Activated CD8-positive, alpha-beta T cell treated with anti-CD3 and anti-CD28 coated beads for 36 hours (primary cell): ENCODE data around the gene LRRC17. TPM values are rescaled to one million over a fixed set of nuclear protein-coding genes. Genes with fewer than 3 reads are reported as not detected.

Experiments used
- ATAC-seq: fragments of 200-7000 bp; cut with Tn5 transposase; one replicate; pipeline ENCODE4 v1.10.0; 2021; ENCODE audit warnings: mild to moderate bottlenecking, moderate library complexity
- CTCF ChIA-PET: fragments of 350-600 bp; sonication (Branson Sonifier 250); formaldehyde crosslinking; loops from one replicate; lab custom pipeline; 2021; ENCODE audit warnings: antibody characterized with exemption; lab: Charles Lee
- POLR2A ChIA-PET: fragments of 350-600 bp; sonication (Branson Sonifier 250); formaldehyde crosslinking; loops from one replicate; lab custom pipeline; 2021; ENCODE audit warnings: antibody characterized with exemption; lab: Charles Lee
- DNase-seq: peaks from one replicate; pipeline ENCODE4 v3.0.0-alpha.2; 2020
- H3K27ac Mint-ChIP-seq: one replicate; pipeline ENCODE4 v1.8.0; 2021; ENCODE audit warnings: mild to moderate bottlenecking, mixed read lengths
- H3K27me3 Mint-ChIP-seq: one replicate; pipeline ENCODE4 v1.8.0; 2021; ENCODE audit warnings: mixed read lengths
- H3K36me3 Mint-ChIP-seq: one replicate; pipeline ENCODE4 v1.8.0; 2021; ENCODE audit warnings: low read depth, mixed read lengths
- H3K4me1 Mint-ChIP-seq: one replicate; pipeline ENCODE4 v1.8.0; 2021; ENCODE audit warnings: low read depth, mixed read lengths
- H3K4me3 Mint-ChIP-seq: one replicate; pipeline ENCODE4 v1.8.0; 2021; ENCODE audit warnings: mild to moderate bottlenecking, moderate library complexity, mixed read lengths
- H3K9me3 Mint-ChIP-seq: one replicate; pipeline ENCODE4 v1.8.0; 2021; ENCODE audit warnings: mixed read lengths
- intact Hi-C: fragments of 100-400 bp; cut with micrococcal nuclease; formaldehyde crosslinking; loops from one replicate; pipeline ENCODE4 v1.10.0; 2022
- total RNA-seq, 2 experiments: library from RNA; stranded (reverse); gene quantifications; one replicate each; pipeline ENCODE4 v1.2.3, GENCODE V29; 2021
- TF ChIP-seq, protein P1 (sequence below): fragments of 200-600 bp; IDR thresholded peaks from one replicate; pipeline ENCODE4 v1.8.0; 2022; ENCODE audit warnings: antibody characterized with exemption, mild to moderate bottlenecking

LRRC17 gene
- total RNA-seq, 2 experiments from 2014 or later: not detected

DNA sequence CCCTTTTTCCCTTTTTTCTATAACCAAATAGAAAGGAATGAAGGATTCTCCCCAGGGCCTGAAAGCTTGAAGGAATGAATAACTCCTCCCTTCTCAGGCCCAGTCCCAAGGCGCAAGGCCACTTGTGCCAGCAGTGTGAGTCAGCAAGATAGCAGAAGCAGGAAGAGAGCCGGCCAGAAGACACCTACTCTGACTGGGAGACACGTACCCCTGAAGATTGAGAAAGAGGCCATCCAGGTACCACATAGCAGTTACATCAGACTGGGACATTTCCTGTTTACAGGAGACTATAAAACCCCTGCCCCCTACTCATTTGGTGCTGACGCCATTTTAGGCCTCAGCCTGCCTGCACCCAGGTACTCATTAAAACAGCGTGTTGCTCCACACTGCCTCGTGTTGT, 65.5 kb downstream of the LRRC17 start:
- intact Hi-C loops: no loop called here
- POLR2A ChIA-PET: no interaction called here
- no peak for ATAC-seq
- Mint-ChIP-seq H3K9me3 (no peaks in the 10 kb centered on the region), H3K36me3 (no peaks in the 10 kb centered on the region), H3K27ac (no peak overlapping the region), H3K27me3 (no peaks in the 10 kb centered on the region), H3K4me1 (no peaks in the 10 kb centered on the region), H3K4me3 (no peak overlapping the region)
- CTCF ChIA-PET: no interaction called here
- no peak for DNase-seq
- TF ChIP-seq, protein P1, sequence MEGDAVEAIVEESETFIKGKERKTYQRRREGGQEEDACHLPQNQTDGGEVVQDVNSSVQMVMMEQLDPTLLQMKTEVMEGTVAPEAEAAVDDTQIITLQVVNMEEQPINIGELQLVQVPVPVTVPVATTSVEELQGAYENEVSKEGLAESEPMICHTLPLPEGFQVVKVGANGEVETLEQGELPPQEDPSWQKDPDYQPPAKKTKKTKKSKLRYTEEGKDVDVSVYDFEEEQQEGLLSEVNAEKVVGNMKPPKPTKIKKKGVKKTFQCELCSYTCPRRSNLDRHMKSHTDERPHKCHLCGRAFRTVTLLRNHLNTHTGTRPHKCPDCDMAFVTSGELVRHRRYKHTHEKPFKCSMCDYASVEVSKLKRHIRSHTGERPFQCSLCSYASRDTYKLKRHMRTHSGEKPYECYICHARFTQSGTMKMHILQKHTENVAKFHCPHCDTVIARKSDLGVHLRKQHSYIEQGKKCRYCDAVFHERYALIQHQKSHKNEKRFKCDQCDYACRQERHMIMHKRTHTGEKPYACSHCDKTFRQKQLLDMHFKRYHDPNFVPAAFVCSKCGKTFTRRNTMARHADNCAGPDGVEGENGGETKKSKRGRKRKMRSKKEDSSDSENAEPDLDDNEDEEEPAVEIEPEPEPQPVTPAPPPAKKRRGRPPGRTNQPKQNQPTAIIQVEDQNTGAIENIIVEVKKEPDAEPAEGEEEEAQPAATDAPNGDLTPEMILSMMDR: no peak

DNA sequence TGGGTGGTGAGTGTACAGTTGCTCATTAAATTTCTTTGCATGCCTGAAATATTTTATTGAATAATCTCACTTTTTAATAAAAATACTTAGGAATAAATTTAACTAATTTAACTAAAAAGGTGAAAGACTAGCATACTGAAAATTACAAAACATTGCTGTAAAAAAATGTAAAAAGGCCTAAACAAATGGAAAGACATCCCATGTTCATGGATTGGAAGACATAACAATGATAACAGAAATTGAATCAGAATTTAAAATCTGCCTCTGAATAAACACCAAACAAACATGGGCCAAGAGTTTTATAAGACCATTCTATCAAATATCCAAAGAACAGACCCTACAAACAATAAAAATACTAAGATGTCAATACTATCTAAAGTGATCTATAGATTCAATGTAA, 66.9 kb downstream of the LRRC17 start:
- intact Hi-C loops: no loop called here
- CTCF ChIA-PET: no interaction called here
- no peak for DNase-seq
- Mint-ChIP-seq H3K4me3 (no peak overlapping the region), H3K27me3 (no peaks in the 10 kb centered on the region), H3K9me3 (no peaks in the 10 kb centered on the region), H3K27ac (no peak overlapping the region), H3K36me3 (no peaks in the 10 kb centered on the region), H3K4me1 (no peaks in the 10 kb centered on the region)
- POLR2A ChIA-PET: no interaction called here
- TF ChIP-seq, protein P1: no peak
- ATAC-seq: no peak

DNA sequence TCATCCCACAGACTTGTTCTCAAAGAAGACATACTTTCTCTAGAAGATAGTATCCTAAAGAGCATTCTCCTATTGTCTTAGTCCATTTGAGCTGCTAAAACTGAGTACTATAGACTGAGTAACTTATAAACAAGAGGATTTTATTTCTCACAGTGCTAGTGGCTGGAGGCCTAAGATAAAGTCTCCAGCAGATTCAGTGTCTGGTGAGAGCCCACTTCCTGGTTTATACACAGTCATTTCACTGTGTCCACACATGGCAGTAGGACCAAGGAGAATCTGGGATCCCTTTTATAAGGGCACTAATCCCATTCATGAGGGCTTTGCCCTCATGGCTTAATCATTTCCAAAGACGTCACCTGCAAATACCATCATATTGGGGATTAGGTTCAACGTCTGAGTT, 68.7 kb downstream of the LRRC17 start:
- Mint-ChIP-seq H3K27ac (no peak overlapping the region), H3K4me3 (no peak overlapping the region), H3K4me1 (no peaks in the 10 kb centered on the region), H3K9me3 (no peaks in the 10 kb centered on the region), H3K27me3 (no peaks in the 10 kb centered on the region), H3K36me3 (no peaks in the 10 kb centered on the region)
- CTCF ChIA-PET: no interaction called here
- intact Hi-C loops: no loop called here
- TF ChIP-seq, protein P1: no peak
- no peak for ATAC-seq
- no peak for DNase-seq
- POLR2A ChIA-PET: no interaction called here

DNA sequence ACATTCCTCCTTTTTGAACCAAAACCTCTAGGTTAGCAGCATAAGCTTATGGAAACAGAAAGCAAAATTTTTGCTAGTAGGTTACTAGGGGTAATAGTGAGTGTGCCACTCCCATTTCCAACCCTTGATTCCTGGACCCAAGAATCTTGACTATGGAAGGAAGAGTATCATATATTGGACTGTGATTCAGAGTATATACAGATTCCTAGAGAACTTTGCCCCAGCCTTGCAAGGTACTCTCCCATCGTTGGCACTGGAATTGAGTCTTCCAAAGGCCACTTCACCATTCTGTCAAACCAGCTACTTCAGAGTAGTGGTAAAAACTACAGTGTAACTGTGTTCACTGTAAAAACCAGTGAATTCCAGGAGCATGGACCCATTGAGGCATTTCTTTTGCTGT, 69.4 kb downstream of the LRRC17 start:
- Mint-ChIP-seq H3K27ac (no peak overlapping the region), H3K9me3 (no peaks in the 10 kb centered on the region), H3K4me3 (no peak overlapping the region), H3K36me3 (no peaks in the 10 kb centered on the region), H3K27me3 (no peaks in the 10 kb centered on the region), H3K4me1 (no peaks in the 10 kb centered on the region)
- ATAC-seq (no peak), DNase-seq (no peak)
- CTCF ChIA-PET: no interaction called here
- POLR2A ChIA-PET: no interaction called here
- intact Hi-C loops: no loop called here
- TF ChIP-seq, protein P1: no peak

DNA sequence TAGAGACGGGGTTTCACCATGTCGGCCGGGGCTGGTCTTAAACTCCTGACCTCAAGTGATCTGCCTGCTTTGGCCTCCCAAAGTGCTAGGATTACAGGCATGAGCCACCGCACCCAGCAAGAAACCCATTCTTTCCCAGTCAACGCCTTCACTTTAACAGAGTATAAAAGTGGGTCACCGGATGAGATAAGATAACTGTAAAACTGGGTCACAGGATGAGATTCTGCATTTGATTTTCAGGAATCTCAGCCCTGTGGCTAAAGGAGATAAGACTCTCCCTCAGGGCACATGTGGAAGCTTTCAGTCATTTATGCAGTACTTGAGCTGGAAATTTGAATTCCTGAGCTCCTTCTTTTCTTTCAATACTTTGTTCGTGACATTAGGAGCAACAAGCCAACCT, 70.8 kb downstream of the LRRC17 start:
- POLR2A ChIA-PET: no interaction called here

More for the DNA sequence above, 70.8 kb downstream of the LRRC17 start:
- H3K36me3 Mint-ChIP-seq: no peaks in the 10 kb centered on the region
- CTCF ChIA-PET: no interaction called here
- intact Hi-C loops: no loop called here
- H3K27me3 Mint-ChIP-seq: no peaks in the 10 kb centered on the region
- DNase-seq (no peak), ATAC-seq (no peak)
- H3K4me1 Mint-ChIP-seq: no peaks in the 10 kb centered on the region
- no peak overlapping the region for H3K27ac Mint-ChIP-seq
- TF ChIP-seq, protein P1: no peak
- H3K9me3 Mint-ChIP-seq: no peaks in the 10 kb centered on the region
- no peak overlapping the region for H3K4me3 Mint-ChIP-seq
